ENCODE data around the gene VPS13D.

DNA sequence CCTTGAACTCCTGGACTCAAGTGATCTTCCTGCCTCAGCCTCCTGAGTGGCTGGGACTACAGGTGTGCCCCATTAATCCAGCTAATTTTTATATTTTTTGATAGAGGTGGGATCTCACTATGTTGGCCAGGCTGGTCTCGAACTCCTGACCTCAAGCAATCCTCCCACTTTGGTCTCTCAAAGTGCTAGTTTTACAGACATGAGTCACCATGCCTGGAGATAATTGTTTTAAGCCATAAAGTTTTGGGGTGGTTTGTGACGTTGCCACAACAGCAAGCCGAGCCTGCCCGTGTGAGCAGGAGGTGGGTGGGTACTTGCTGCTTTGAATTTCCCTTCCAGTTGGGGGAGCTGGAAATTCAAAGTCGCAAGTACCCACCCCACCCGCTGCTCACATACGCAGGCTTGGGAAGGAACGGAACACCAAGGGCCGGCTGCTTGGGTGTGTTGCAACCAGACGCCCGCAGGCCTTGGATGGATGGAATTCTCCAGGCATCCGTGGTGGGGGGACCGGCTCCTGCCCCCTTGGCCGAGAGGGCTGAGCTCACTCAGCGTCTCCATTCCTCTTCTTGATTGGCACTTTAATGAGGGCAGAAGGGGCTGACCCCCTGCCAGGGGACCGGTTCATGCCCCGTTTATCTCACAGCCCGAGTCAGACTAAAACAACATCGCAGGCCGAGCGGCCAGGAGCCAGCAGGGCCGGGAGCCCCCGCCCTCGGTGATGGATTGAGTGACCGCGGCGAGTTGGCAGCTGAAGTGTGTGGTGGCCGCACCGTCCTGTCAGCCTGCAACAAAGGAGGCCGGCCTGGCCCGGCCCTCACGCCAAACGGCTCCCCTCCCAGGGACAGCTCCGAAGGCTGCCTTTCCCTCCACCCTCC lies 310.1 kb downstream of the VPS13D start:
- TF ChIP-seq, protein P1, sequence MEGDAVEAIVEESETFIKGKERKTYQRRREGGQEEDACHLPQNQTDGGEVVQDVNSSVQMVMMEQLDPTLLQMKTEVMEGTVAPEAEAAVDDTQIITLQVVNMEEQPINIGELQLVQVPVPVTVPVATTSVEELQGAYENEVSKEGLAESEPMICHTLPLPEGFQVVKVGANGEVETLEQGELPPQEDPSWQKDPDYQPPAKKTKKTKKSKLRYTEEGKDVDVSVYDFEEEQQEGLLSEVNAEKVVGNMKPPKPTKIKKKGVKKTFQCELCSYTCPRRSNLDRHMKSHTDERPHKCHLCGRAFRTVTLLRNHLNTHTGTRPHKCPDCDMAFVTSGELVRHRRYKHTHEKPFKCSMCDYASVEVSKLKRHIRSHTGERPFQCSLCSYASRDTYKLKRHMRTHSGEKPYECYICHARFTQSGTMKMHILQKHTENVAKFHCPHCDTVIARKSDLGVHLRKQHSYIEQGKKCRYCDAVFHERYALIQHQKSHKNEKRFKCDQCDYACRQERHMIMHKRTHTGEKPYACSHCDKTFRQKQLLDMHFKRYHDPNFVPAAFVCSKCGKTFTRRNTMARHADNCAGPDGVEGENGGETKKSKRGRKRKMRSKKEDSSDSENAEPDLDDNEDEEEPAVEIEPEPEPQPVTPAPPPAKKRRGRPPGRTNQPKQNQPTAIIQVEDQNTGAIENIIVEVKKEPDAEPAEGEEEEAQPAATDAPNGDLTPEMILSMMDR (IDR thresholded peaks at IDR 0.05): no peak
- TF ChIP-seq POLR2A (IDR thresholded peaks at IDR 0.05) (no peak), POLR2AphosphoS5 (IDR thresholded peaks at IDR 0.05) (peak in 1 of 3 donors; percentile 8), EP300 (IDR thresholded peaks at IDR 0.05) (peak; percentile 88)
